GM18858 (cell line): ENCODE results near the gene DLGAP1.

ENCODE experiments used
- ATAC-seq: cut with Tn5 transposase; IDR thresholded peaks from one replicate; pipeline ENCODE4 v1.9.1; 2021; ENCODE audit not compliant: unreplicated experiment

DLGAP1 gene

GRCh38 chr18:3526421-3527354 is 928.4 kb downstream of the DLGAP1 start:
- ATAC-seq = peak; percentile 46

GRCh38 chr18:3525870-3526420 is 929.2 kb downstream of the DLGAP1 start:
- peak; percentile 79 for ATAC-seq

GRCh38 chr18:3524706-3525105 is 930.4 kb downstream of the DLGAP1 start:
- no peak for ATAC-seq

- ATAC-seq = no peak
These were observed 934.6 kb downstream of the DLGAP1 start for GRCh38 chr18:3520230-3521085.

- no peak for ATAC-seq
These were observed 940.5 kb downstream of the DLGAP1 start for GRCh38 chr18:3514312-3515216.

GRCh38 chr18:3513481-3513880 is 941.6 kb downstream of the DLGAP1 start:
- peak; percentile 94 for ATAC-seq

GRCh38 chr18:3511980-3512379 is 943.1 kb downstream of the DLGAP1 start:
- no peak for ATAC-seq

- no peak for ATAC-seq
These were observed 944.2 kb downstream of the DLGAP1 start for GRCh38 chr18:3510896-3511295.

GRCh38 chr18:3510024-3510423 is 945.1 kb downstream of the DLGAP1 start:
- ATAC-seq = no peak

GRCh38 chr18:3508576-3509549 is 946.2 kb downstream of the DLGAP1 start:
- no peak for ATAC-seq

GRCh38 chr18:3504637-3505036 is 950.5 kb downstream of the DLGAP1 start:
- no peak for ATAC-seq

GRCh38 chr18:3502650-3503049 is 952.5 kb downstream of the DLGAP1 start:
- no peak for ATAC-seq

- no peak for ATAC-seq
These were observed 955.1 kb downstream of the DLGAP1 start for GRCh38 chr18:3500016-3500415.

GRCh38 chr18:3499501-3499900 is 955.6 kb downstream of the DLGAP1 start:
- ATAC-seq = no peak

GRCh38 chr18:3498698-3499471 is 956.2 kb downstream of the DLGAP1 start:
- ATAC-seq = no peak

- no peak for ATAC-seq
These were observed 959.2 kb downstream of the DLGAP1 start for GRCh38 chr18:3495691-3496430.

- no peak for ATAC-seq
These were observed 960.5 kb downstream of the DLGAP1 start for GRCh38 chr18:3494569-3494968.

GRCh38 chr18:3494245-3494526 is 960.9 kb downstream of the DLGAP1 start:
- no peak for ATAC-seq
